Activated effector memory CD4-positive, alpha-beta T cell treated with Interleukin-2 at 50 U/mL for 16 hours (primary cell): ENCODE data around the gene TMEM51.

Source experiments
- DNase-seq: peaks from one replicate; pipeline ENCODE4 v3.0.0-alpha.2; 2020

TMEM51 gene

GRCh38 chr1:15201221-15201620 lies 47.7 kb downstream of the TMEM51 start:
- DNase-seq: no peak

GRCh38 chr1:15201849-15202551 lies 48.5 kb downstream of the TMEM51 start:
- DNase-seq: no peak

- no peak for DNase-seq
Observed at GRCh38 chr1:15204931-15205330, 51.4 kb downstream of the TMEM51 start.

- DNase-seq: no peak
Observed at GRCh38 chr1:15205586-15206346, 52.2 kb downstream of the TMEM51 start.

GRCh38 chr1:15206418-15207030 lies 53.0 kb downstream of the TMEM51 start:
- no peak for DNase-seq

GRCh38 chr1:15207031-15207828 lies 53.7 kb downstream of the TMEM51 start:
- DNase-seq: no peak

- no peak for DNase-seq
Observed at GRCh38 chr1:15207829-15208429, 54.4 kb downstream of the TMEM51 start.

- no peak for DNase-seq
Observed at GRCh38 chr1:15210651-15211375, 57.3 kb downstream of the TMEM51 start.

- no peak for DNase-seq
Observed at GRCh38 chr1:15211424-15211823, 57.9 kb downstream of the TMEM51 start.

- DNase-seq: no peak
Observed at GRCh38 chr1:15212216-15212953, 58.8 kb downstream of the TMEM51 start.

GRCh38 chr1:15212954-15213291 lies 59.4 kb downstream of the TMEM51 start:
- DNase-seq: no peak

GRCh38 chr1:15213341-15213821 lies 59.8 kb downstream of the TMEM51 start:
- no peak for DNase-seq

- no peak for DNase-seq
Observed at GRCh38 chr1:15214527-15214926, 61.0 kb downstream of the TMEM51 start.

GRCh38 chr1:15215116-15215515 lies 61.6 kb downstream of the TMEM51 start:
- no peak for DNase-seq

- DNase-seq: no peak
Observed at GRCh38 chr1:15217654-15218053, 64.1 kb downstream of the TMEM51 start.

- no peak for DNase-seq
Observed at GRCh38 chr1:15218287-15219279, 65.0 kb downstream of the TMEM51 start.

- DNase-seq: no peak
Observed at GRCh38 chr1:15219280-15220023, 65.9 kb downstream of the TMEM51 start.

GRCh38 chr1:15220024-15220392 lies 66.5 kb downstream of the TMEM51 start:
- no peak for DNase-seq

- DNase-seq: no peak
Observed at GRCh38 chr1:15220825-15221431, 67.4 kb downstream of the TMEM51 start.
